GM18907 (cell line): ENCODE results near the gene DICER1.
"Not testable (repeated sequence)": the region's sequence is repeated elsewhere in the genome, so short reads cannot be mapped to it uniquely, and the experiment has no call there.

ENCODE experiments used
- ATAC-seq: cut with Tn5 transposase; IDR thresholded peaks from one replicate; pipeline ENCODE4 v1.9.1; 2021; ENCODE audit warnings: mild to moderate bottlenecking, moderate library complexity; ENCODE audit not compliant: unreplicated experiment

Gene DICER1

GRCh38 chr14:95185033-95185766 lies 27.9 kb upstream of the DICER1 start:
- ATAC-seq: no peak

- peak; percentile 14 for ATAC-seq
Measured at GRCh38 chr14:95184413-95184790, 27.1 kb upstream of the DICER1 start.

GRCh38 chr14:95183532-95184412 lies 26.4 kb upstream of the DICER1 start:
- peak; percentile 55 for ATAC-seq

GRCh38 chr14:95183082-95183481 lies 25.8 kb upstream of the DICER1 start:
- no peak for ATAC-seq

- ATAC-seq: no peak
Measured at GRCh38 chr14:95182379-95182778, 25.1 kb upstream of the DICER1 start.

GRCh38 chr14:95180966-95181741 lies 23.8 kb upstream of the DICER1 start:
- ATAC-seq: no peak

GRCh38 chr14:95175670-95176069 lies 18.3 kb upstream of the DICER1 start:
- ATAC-seq: not testable (repeated sequence)

GRCh38 chr14:95174184-95174792 lies 17.0 kb upstream of the DICER1 start:
- ATAC-seq: no peak

- ATAC-seq: no peak
Measured at GRCh38 chr14:95173518-95173917, 16.2 kb upstream of the DICER1 start.

- ATAC-seq: no peak
Measured at GRCh38 chr14:95167177-95167576, 9.8 kb upstream of the DICER1 start.

- ATAC-seq: no peak
Measured at GRCh38 chr14:95165517-95165916, 8.2 kb upstream of the DICER1 start.

GRCh38 chr14:95164506-95164905 lies 7.2 kb upstream of the DICER1 start:
- ATAC-seq: no peak

GRCh38 chr14:95163666-95164065 lies 6.3 kb upstream of the DICER1 start:
- no peak for ATAC-seq

- no peak for ATAC-seq
Measured at GRCh38 chr14:95163132-95163531, 5.8 kb upstream of the DICER1 start.

GRCh38 chr14:95162641-95163040 lies 5.3 kb upstream of the DICER1 start:
- ATAC-seq: no peak

GRCh38 chr14:95157048-95157326 lies 342 bp downstream of the DICER1 start:
- ATAC-seq: no peak

- ATAC-seq: peak; percentile 40
Measured at GRCh38 chr14:95156161-95157047, 925 bp downstream of the DICER1 start.

- no peak for ATAC-seq
Measured at GRCh38 chr14:95155045-95155444, 2.3 kb downstream of the DICER1 start.

GRCh38 chr14:95153866-95154265 lies 3.5 kb downstream of the DICER1 start:
- ATAC-seq: no peak

GRCh38 chr14:95151561-95151960 lies 5.8 kb downstream of the DICER1 start:
- ATAC-seq: no peak
